Adrenal gland (tissue), 12 donors: ENCODE results near the gene ABI3BP. TPM values are rescaled to one million over a fixed set of nuclear protein-coding genes. Genes with fewer than 3 reads are reported as not detected.

Source experiments
- DNase-seq, 7 donors: peaks; one replicate each; pipeline ENCODE4 v3.0.0-alpha.2; 2019 to 2020
- H3K27ac ChIP-seq, 5 donors: fragments of 200-600 bp; sonication (generic) in 4 of 5; 1 replicate in 3 of 5; 2 replicates in 2 of 5; pipeline versions ENCODE4 v1.5.1 to v1.8.0; 2016 to 2020; ENCODE audit warnings: mild to moderate bottlenecking in 1 of 5
- H3K27me3 ChIP-seq: fragments of 200-600 bp; 2 replicates; pipeline ENCODE4 v1.8.0; 2021
- H3K36me3 ChIP-seq, 2 donors: fragments of 200-600 bp; replicated peaks in 1 of 2; 1 replicate in 1 of 2; 2 replicates in 1 of 2; pipeline versions ENCODE4 v1.5.1 to v1.8.0; 2018 to 2022
- H3K4me1 ChIP-seq, 2 donors: fragments of 200-600 bp; replicated peaks in 1 of 2; 1 replicate in 1 of 2; 2 replicates in 1 of 2; pipeline versions ENCODE4 v1.5.1 to v1.8.0; 2018 to 2021
- H3K4me3 ChIP-seq, 4 donors: fragments of 200-600 bp; sonication (generic) in 3 of 4; one replicate each; pipeline ENCODE4 v1.5.1; 2016 to 2018
- H3K9me3 ChIP-seq, 3 donors: fragments of 200-600 bp; sonication (generic) in 1 of 3; replicated peaks in 1 of 3; 1 replicate in 2 of 3; 2 replicates in 1 of 3; pipeline versions ENCODE4 v1.5.1 to v1.8.0; 2016 to 2021
- CTCF ChIP-seq, 6 experiments: fragments of 450-650 bp in 4 of 6; fragments of 200-600 bp in 2 of 6; sonication (generic) in 1 of 6; IDR thresholded peaks; 1 replicate in 5 of 6; 2 replicates in 1 of 6; pipeline versions ENCODE4 v1.5.1 to v1.8.0; 2016 to 2021; ENCODE audit warnings: antibody characterized with exemption in 6 of 6, mild to moderate bottlenecking in 2 of 6, moderate library complexity in 1 of 6
- POLR2A ChIP-seq, 2 donors: fragments of 450-650 bp; IDR thresholded peaks; one replicate each; pipeline ENCODE4 v1.6.1; 2017; ENCODE audit warnings: antibody characterized with exemption in 2 of 2, mild to moderate bottlenecking in 2 of 2, moderate library complexity in 1 of 2
- WGBS, 4 donors: extraction: QIAGEN DNeasy Blood & Tissue Kit in 2 of 4; methylation state at CpG; one replicate each; pipeline versions ENCODE4 v1.1.5 to v1.1.7; 2013 to 2017; 5-methylcytosine and 5-hydroxymethylcytosine counted together
- intact Hi-C, 2 donors: fragments of 100-400 bp; cut with DNase I; formaldehyde crosslinking; loops; one replicate each; pipeline versions ENCODE4 v1.14.1 to v1.15.0; 2022 to 2023
- polyA plus RNA-seq, 3 donors: library from polyadenylated mRNA; stranded (reverse); fragments of 200-250 nt in 2 of 3; fragments of 350-450 nt in 1 of 3; fragmentation: Illumina TruSeq in 1 of 3; extraction: RNeasy Lipid Tissue Mini Kit (QIAGEN cat#74804) in 1 of 3; gene quantifications; one replicate each; pipeline ENCODE4 v1.2.3, GENCODE V29; 2013 to 2014
- total RNA-seq, 9 donors: library from RNA; depleted of rRNA in 4 of 9; stranded (reverse); fragments of >200 nt in 4 of 9; fragments of 120-200 nt in 1 of 9; fragmentation: NEBNext Ultra II Directional in 1 of 9; extraction: Animal tissue kit (Norgen Biotek cat#: 25700) in 1 of 9; gene quantifications; one replicate each; pipeline versions ENCODE4 v1.1.0 to v1.2.4, GENCODE V29; 2013 to 2023
- donor health status: healthy with polysubstance abuse.
- donor health status: Bipolar disorder and iron deficiency.
- donor health status: DM: yes; HTN: yes; CAD: no.
- donor health status: DM: no; HTN: no; CAD: no.
- donor health status: DM: no; HTN: no; CAD: no.
- donor health status: DM: yes; HTN: yes; CAD: no.

The ABI3BP gene
- total and polyA plus RNA-seq, 12 donors: 3.4 to 50.3 (median 18.7) TPM

GRCh38 chr3:100753846-100754245 lies 239.4 kb downstream of the ABI3BP start:
- WGBS, 4 donors: 93 to 95% (median 94%) methylated on average over 2 of the region's 2 CpGs
- intact Hi-C loops: no loop called here
- Histone ChIP-seq H3K27ac (no peak overlapping the region), H3K27me3 (no peaks in the 10 kb centered on the region), H3K4me1 (peaks cover 2 to 5% of the 10 kb centered on the region in 2 donors), H3K4me3 (no peak overlapping the region), H3K36me3 (peaks cover 0 to 40% of the 10 kb centered on the region in 2 donors), H3K9me3 (no peaks in the 10 kb centered on the region)
- DNase-seq: no peak
- TF ChIP-seq CTCF (IDR thresholded peaks at IDR 0.05): no peak
- TF ChIP-seq POLR2A (IDR thresholded peaks at IDR 0.05): no peak

- 63 to 73% (median 72%) methylated on average over 2 of the region's 2 CpGs for WGBS, 4 donors
- intact Hi-C loops: no loop called here
- H3K36me3 ChIP-seq: peaks cover 0 to 87% of the 10 kb centered on the region in 2 donors
These were observed 244.3 kb downstream of the ABI3BP start for GRCh38 chr3:100748967-100749366.

GRCh38 chr3:100748220-100748619 lies 245.0 kb downstream of the ABI3BP start:
- H3K27me3 ChIP-seq: no peaks in the 10 kb centered on the region
- H3K9me3 ChIP-seq: peaks cover 0 to 3% (median 0%) of the 10 kb centered on the region in 3 donors
- intact Hi-C loops: no loop called here
- H3K27ac ChIP-seq: no peak overlapping the region
- H3K36me3 ChIP-seq: peaks cover 0 to 93% of the 10 kb centered on the region in 2 donors
- TF ChIP-seq POLR2A (IDR thresholded peaks at IDR 0.05) (no peak), CTCF (IDR thresholded peaks at IDR 0.05) (no peak)
- DNase-seq: no peak
- no peak overlapping the region for H3K4me3 ChIP-seq
- H3K4me1 ChIP-seq: no peaks in the 10 kb centered on the region
- WGBS, 4 donors: 93 to 100% (median 98%) methylated on average over 6 of the region's 6 CpGs

More at GRCh38 chr3:100748967-100749366, 244.3 kb downstream of the ABI3BP start:
- Histone ChIP-seq H3K4me3 (no peak overlapping the region), H3K27ac (no peak overlapping the region), H3K4me1 (peaks cover 0 to 4% of the 10 kb centered on the region in 2 donors), H3K9me3 (peaks cover 0 to 3% (median 0%) of the 10 kb centered on the region in 3 donors), H3K27me3 (no peaks in the 10 kb centered on the region)
- TF ChIP-seq CTCF (IDR thresholded peaks at IDR 0.05) (no peak), POLR2A (IDR thresholded peaks at IDR 0.05) (no peak)
- no peak for DNase-seq

- WGBS, 4 donors: 74 to 79% (median 75%) methylated on average over 3 of the region's 3 CpGs
- H3K4me3 ChIP-seq: no peak overlapping the region
- H3K27me3 ChIP-seq: no peaks in the 10 kb centered on the region
- H3K9me3 ChIP-seq: peaks cover 0 to 3% (median 0%) of the 10 kb centered on the region in 3 donors
- H3K27ac ChIP-seq: no peak overlapping the region
- no peak for DNase-seq
- no peak for TF ChIP-seq POLR2A (IDR thresholded peaks at IDR 0.05)
- TF ChIP-seq CTCF (IDR thresholded peaks at IDR 0.05): no peak
- H3K4me1 ChIP-seq: no peaks in the 10 kb centered on the region
- intact Hi-C loops: no loop called here
- peaks cover 0 to 80% of the 10 kb centered on the region in 2 donors for H3K36me3 ChIP-seq
These were observed 247.1 kb downstream of the ABI3BP start for GRCh38 chr3:100746092-100746491.
